B cell (primary cell): ENCODE data around the gene NRL. TPM values are rescaled to one million over a fixed set of nuclear protein-coding genes. Genes with fewer than 3 reads are reported as not detected.
"Not testable (repeated sequence)": the region's sequence is repeated elsewhere in the genome, so short reads cannot be mapped to it uniquely, and the experiment has no call there.

Experiments
- ATAC-seq: fragments of 200-7000 bp; cut with Tn5 transposase; one replicate; pipeline ENCODE4 v1.10.0; 2021; ENCODE audit warnings: low read depth, mild to moderate bottlenecking, moderate number of reproducible peaks, moderate library complexity
- CTCF ChIA-PET: fragments of 350-600 bp; sonication (Branson Sonifier 250); formaldehyde crosslinking; loops from one replicate; lab custom pipeline; 2021; ENCODE audit warnings: antibody characterized with exemption, inconsistent platforms; lab: Charles Lee
- POLR2A ChIA-PET: fragments of 350-600 bp; sonication (Branson Sonifier 250); formaldehyde crosslinking; loops from one replicate; lab custom pipeline; 2021; ENCODE audit warnings: antibody characterized with exemption; lab: Charles Lee
- DNase-seq: peaks from one replicate; pipeline ENCODE4 v3.0.0; 2013
- H2AFZ ChIP-seq: 2 replicates; pipeline ENCODE4 v1.6.1; 2012; ENCODE audit warnings: mild to moderate bottlenecking, low read depth, low read length; ENCODE audit not compliant: insufficient read depth, poor library complexity, severe bottlenecking
- H3K27ac ChIP-seq, 2 donors: 1 replicate in 1 of 2; 2 replicates in 1 of 2; pipeline ENCODE4 v1.5.1; 2012 to 2013; ENCODE audit warnings: low read length in 2 of 2, mild to moderate bottlenecking in 2 of 2, moderate library complexity in 1 of 2
- H3K27me3 ChIP-seq, 4 experiments: fragments of 200-600 bp in 1 of 4; sonication (generic) in 1 of 4; replicated peaks in 1 of 4; 1 replicate in 2 of 4; 2 replicates in 2 of 4; pipeline versions ENCODE4 v1.6.1 to v1.7.0; 2013 to 2016; ENCODE audit warnings: low read length in 3 of 4, mild to moderate bottlenecking in 2 of 4, mixed read lengths in 1 of 4, moderate library complexity in 1 of 4; ENCODE audit not compliant: insufficient read depth in 4 of 4, control insufficient read depth in 3 of 4; ENCODE audit errors: control extremely low read depth in 1 of 4
- H3K36me3 ChIP-seq, 2 experiments: replicated peaks in 1 of 2; 1 replicate in 1 of 2; 2 replicates in 1 of 2; pipeline versions ENCODE4 v1.6.1 to v1.7.1; 2013; ENCODE audit warnings: low read length in 1 of 2; ENCODE audit not compliant: insufficient read depth in 2 of 2, control insufficient read depth in 1 of 2; ENCODE audit errors: control extremely low read depth in 1 of 2, extremely low read depth in 1 of 2
- H3K4me1 ChIP-seq, 2 donors: fragments of 200-600 bp in 1 of 2; sonication (generic) in 1 of 2; 1 replicate in 1 of 2; 2 replicates in 1 of 2; pipeline versions ENCODE4 v1.5.1 to v1.6.1; 2013 to 2017; ENCODE audit warnings: low read length in 2 of 2; ENCODE audit not compliant: control insufficient read depth in 2 of 2, insufficient read depth in 2 of 2
- H3K4me2 ChIP-seq: replicated peaks from 2 replicates; pipeline ENCODE3; 2012; ENCODE audit warnings: mild to moderate bottlenecking, low read depth, low read length; ENCODE audit not compliant: poor library complexity, severe bottlenecking
- H3K4me3 ChIP-seq, 5 experiments: fragments of 200-600 bp in 1 of 5; sonication (generic) in 1 of 5; 1 replicate in 3 of 5; 2 replicates in 2 of 5; pipeline versions ENCODE4 v1.5.1 to v1.7.0; 2011 to 2016; ENCODE audit warnings: low read length in 4 of 5, mild to moderate bottlenecking in 4 of 5, low read depth in 2 of 5, control low read depth in 1 of 5, moderate library complexity in 1 of 5; ENCODE audit not compliant: insufficient read depth in 1 of 5; ENCODE audit errors: control extremely low read depth in 1 of 5, extremely low read depth in 1 of 5
- H3K79me2 ChIP-seq: fragments of 200-600 bp; sonication (generic); one replicate; pipeline ENCODE4 v1.6.0; 2016; ENCODE audit warnings: low read length; ENCODE audit not compliant: control insufficient read depth, insufficient read depth
- H3K9ac ChIP-seq: fragments of 200-600 bp; sonication (generic); 2 replicates; pipeline ENCODE4 v1.6.1; 2017; ENCODE audit warnings: mild to moderate bottlenecking, low read length, moderate library complexity
- H3K9me3 ChIP-seq, 3 donors: one replicate each; pipeline versions ENCODE4 v1.6.1 to v1.7.1; 2013; ENCODE audit warnings: low read length in 2 of 3; ENCODE audit not compliant: control insufficient read depth in 2 of 3, insufficient read depth in 1 of 3; ENCODE audit errors: control extremely low read depth in 1 of 3
- H4K20me1 ChIP-seq: 2 replicates; pipeline ENCODE4 v1.6.0; 2012; ENCODE audit warnings: mild to moderate bottlenecking, low read length; ENCODE audit not compliant: insufficient read depth, control insufficient read depth, poor library complexity, severe bottlenecking
- H3K27ac Mint-ChIP-seq: one replicate; pipeline ENCODE4 v1.8.0; 2021; ENCODE audit warnings: mixed read lengths
- H3K27me3 Mint-ChIP-seq: one replicate; pipeline ENCODE4 v1.8.0; 2021; ENCODE audit warnings: mixed read lengths
- H3K4me1 Mint-ChIP-seq: one replicate; pipeline ENCODE4 v1.8.0; 2021; ENCODE audit warnings: mixed read lengths
- H3K4me3 Mint-ChIP-seq: one replicate; pipeline ENCODE4 v1.8.0; 2021; ENCODE audit warnings: mixed read lengths
- H3K9me3 Mint-ChIP-seq: one replicate; pipeline ENCODE4 v1.8.0; 2022; ENCODE audit warnings: mixed read lengths; ENCODE audit not compliant: insufficient read depth
- EZH2 ChIP-seq: IDR thresholded peaks from 2 replicates; pipeline ENCODE4 v1.6.1; 2012; ENCODE audit warnings: borderline replicate concordance, low read depth, mild to moderate bottlenecking, moderate library complexity, low read length; ENCODE audit not compliant: insufficient read depth, poor library complexity, severe bottlenecking
- WGBS: methylation state at CpG from one replicate; pipeline ENCODE4 v1.1.5; 2013; ENCODE audit warnings: missing lambda C conversion rate; ENCODE audit not compliant: insufficient coverage; 5-methylcytosine and 5-hydroxymethylcytosine counted together
- intact Hi-C: fragments of 100-400 bp; cut with micrococcal nuclease; formaldehyde crosslinking; loops from one replicate; pipeline ENCODE4 v1.10.0; 2022
- polyA plus RNA-seq: library from polyadenylated mRNA; depleted of rRNA; stranded (reverse); fragments of >200 nt; gene quantifications from 2 replicates; pipeline ENCODE4 v1.2.3, GENCODE V29; 2012
- total RNA-seq, 2 donors: library from RNA; stranded (reverse); fragments of 120-200 nt in 1 of 2; gene quantifications; 1 replicate in 1 of 2; 2 replicates in 1 of 2; pipeline versions ENCODE4 v1.2.3 to v1.2.4, GENCODE V29; 2013 to 2022
- TF ChIP-seq, protein P1 (sequence below): fragments of 200-600 bp; IDR thresholded peaks from one replicate; pipeline ENCODE4 v1.8.0; 2022; ENCODE audit warnings: antibody characterized with exemption, mild to moderate bottlenecking

Gene NRL
- total and polyA plus RNA-seq, 2 donors (not counting 1 experiment from before 2014, with no cell fraction given), result 7.0 to 8.8 TPM

DNA sequence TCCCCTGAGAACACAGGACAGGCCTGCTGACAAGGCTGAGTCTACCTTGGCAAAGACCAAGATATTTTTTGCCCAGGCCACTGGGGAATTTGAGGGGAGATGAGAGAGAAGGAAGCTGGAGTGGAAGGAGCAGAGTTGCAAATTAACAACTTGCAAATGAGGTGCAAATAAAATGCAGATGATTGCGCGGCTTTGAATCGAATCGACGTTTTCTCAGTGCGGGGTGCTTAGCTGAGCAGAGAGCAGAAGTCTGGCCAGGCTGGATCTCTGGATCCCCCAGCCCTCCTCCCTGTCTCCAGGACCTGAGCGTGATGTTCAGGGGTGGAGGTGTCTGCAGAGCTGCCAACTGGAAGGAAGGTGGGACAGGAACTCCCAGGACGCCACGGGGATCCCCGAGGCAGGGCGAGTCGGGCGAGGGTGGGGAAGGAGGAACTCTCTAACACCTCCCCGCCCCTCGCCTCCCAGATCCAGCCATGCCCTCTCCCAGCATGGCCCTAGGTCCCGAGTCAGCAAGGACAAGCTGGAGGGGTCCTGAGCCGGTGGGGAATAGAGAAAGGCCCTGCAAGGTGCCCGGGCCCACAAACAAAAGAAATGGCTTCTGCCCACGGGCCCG lies 63.5 kb downstream of the NRL start:
- peak overlapping the region; percentile 78 for H3K9ac ChIP-seq
- peak; percentile 9 for ATAC-seq
- peaks cover 19 to 29% of the 10 kb centered on the region in 2 donors for H3K4me1 ChIP-seq
- TF ChIP-seq, protein P1, sequence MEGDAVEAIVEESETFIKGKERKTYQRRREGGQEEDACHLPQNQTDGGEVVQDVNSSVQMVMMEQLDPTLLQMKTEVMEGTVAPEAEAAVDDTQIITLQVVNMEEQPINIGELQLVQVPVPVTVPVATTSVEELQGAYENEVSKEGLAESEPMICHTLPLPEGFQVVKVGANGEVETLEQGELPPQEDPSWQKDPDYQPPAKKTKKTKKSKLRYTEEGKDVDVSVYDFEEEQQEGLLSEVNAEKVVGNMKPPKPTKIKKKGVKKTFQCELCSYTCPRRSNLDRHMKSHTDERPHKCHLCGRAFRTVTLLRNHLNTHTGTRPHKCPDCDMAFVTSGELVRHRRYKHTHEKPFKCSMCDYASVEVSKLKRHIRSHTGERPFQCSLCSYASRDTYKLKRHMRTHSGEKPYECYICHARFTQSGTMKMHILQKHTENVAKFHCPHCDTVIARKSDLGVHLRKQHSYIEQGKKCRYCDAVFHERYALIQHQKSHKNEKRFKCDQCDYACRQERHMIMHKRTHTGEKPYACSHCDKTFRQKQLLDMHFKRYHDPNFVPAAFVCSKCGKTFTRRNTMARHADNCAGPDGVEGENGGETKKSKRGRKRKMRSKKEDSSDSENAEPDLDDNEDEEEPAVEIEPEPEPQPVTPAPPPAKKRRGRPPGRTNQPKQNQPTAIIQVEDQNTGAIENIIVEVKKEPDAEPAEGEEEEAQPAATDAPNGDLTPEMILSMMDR, result no peak
- TF ChIP-seq EZH2, result no peak
- H3K27me3 ChIP-seq, result peaks cover 0 to 31% (median 8%) of the 10 kb centered on the region in 4 experiments
- Mint-ChIP-seq H3K27ac (peak overlapping the region; percentile 65), H3K9me3 (no peaks in the 10 kb centered on the region), H3K4me3 (peak overlapping the region; percentile 83), H3K4me1 (peaks cover 41% of the 10 kb centered on the region), H3K27me3 (peaks cover 7% of the 10 kb centered on the region)
- H2AFZ ChIP-seq, result peak overlapping the region; percentile 98
- no peaks in the 10 kb centered on the region for H3K79me2 ChIP-seq
- H3K4me2 ChIP-seq, result peak overlapping the region; percentile 98
- peak overlapping the region; percentile 8 to 81 (median 63) for H3K4me3 ChIP-seq
- no peaks in the 10 kb centered on the region for H4K20me1 ChIP-seq
- 32% methylated on average over 11 of the region's 20 CpGs for WGBS
- intact Hi-C loops, result loop anchor here (5.0 kb wide), 1 partner anchor 464 kb away; no protein-coding TSS in a partner anchor
- H3K9me3 ChIP-seq, result peaks cover 0 to 3% (median 0%) of the 10 kb centered on the region in 3 donors
- H3K27ac ChIP-seq, result peak overlapping the region; percentile 34 to 57
- no peak for DNase-seq
- POLR2A ChIA-PET, result interaction anchor here (0.8 to 1.6 kb wide), 3 partner anchors 28 to 32 kb away, joined by 3 to 9 read pairs (median 3); no protein-coding TSS in a partner anchor
- no peaks in the 10 kb centered on the region for H3K36me3 ChIP-seq
- CTCF ChIA-PET, result interaction anchor here (1.2 to 14.5 kb wide), 4 partner anchors 39 to 63 kb away, joined by 5 to 220 read pairs (median 8); partner anchors contain the start of genes DCAF11 and NRL

GRCh38 chr14:24050753-24051152 lies 64.0 kb downstream of the NRL start:
- peaks cover 41% of the 10 kb centered on the region for H3K4me1 Mint-ChIP-seq
- H3K9ac ChIP-seq, H4K20me1 ChIP-seq, ATAC-seq, H3K9me3 ChIP-seq, H3K4me2 ChIP-seq, H3K36me3 ChIP-seq, POLR2A ChIA-PET, H2AFZ ChIP-seq, H3K9me3 Mint-ChIP-seq, H3K4me3 ChIP-seq, H3K79me2 ChIP-seq, H3K27me3 Mint-ChIP-seq, DNase-seq, H3K27ac Mint-ChIP-seq, H3K27ac ChIP-seq: not testable (repeated sequence)
- Histone ChIP-seq H3K27me3 (peaks cover 0 to 28% (median 8%) of the 10 kb centered on the region in 4 experiments), H3K4me1 (peaks cover 19 to 29% of the 10 kb centered on the region in 2 donors)
- CTCF ChIA-PET, result interaction anchor here (2.2 to 14.5 kb wide), 3 partner anchors 40 to 57 kb away, joined by 6 to 220 read pairs (median 11); no protein-coding TSS in a partner anchor
- WGBS, result 100% methylated on average over 3 of the region's 8 CpGs
- intact Hi-C loops, result loop anchor here (5.0 kb wide), 1 partner anchor 463 kb away; no protein-coding TSS in a partner anchor
- H3K4me3 Mint-ChIP-seq, result peak overlapping the region; percentile 83

DNA sequence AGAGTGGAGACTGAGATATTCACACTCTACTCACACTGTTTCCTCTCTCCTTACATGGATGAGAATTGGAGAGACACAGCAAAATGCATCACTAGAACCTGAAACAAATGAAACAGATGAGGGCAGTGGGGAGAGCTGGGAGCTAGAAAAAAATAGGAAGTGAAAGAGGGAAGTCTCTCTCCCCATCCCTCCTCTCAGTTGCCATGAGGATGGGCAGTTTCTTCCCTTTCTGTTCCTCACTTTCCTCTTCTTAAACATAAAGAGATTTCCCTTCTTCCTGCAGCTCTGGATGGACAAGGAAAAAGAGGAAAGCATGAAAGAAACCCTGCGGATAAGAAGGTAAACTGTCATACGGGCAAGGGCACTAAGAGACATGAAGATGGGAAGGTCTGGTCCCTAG lies 65.7 kb downstream of the NRL start:
- H3K27me3 Mint-ChIP-seq, POLR2A ChIA-PET, H2AFZ ChIP-seq, H3K9me3 Mint-ChIP-seq, H3K9ac ChIP-seq, H3K36me3 ChIP-seq, H3K79me2 ChIP-seq, H3K4me3 ChIP-seq, H3K9me3 ChIP-seq, intact Hi-C loops, H3K27ac ChIP-seq, H4K20me1 ChIP-seq: not testable (repeated sequence)
- peaks cover 19 to 29% of the 10 kb centered on the region in 2 donors for H3K4me1 ChIP-seq
- CTCF ChIA-PET, result interaction anchor here (1.4 to 14.5 kb wide), 4 partner anchors 11 to 59 kb away, joined by 3 to 220 read pairs (median 5); partner anchors contain the start of gene PCK2
- WGBS, result no CpG with 5 or more reads among the region's 2 CpGs
- peak overlapping the region; percentile 35 for H3K4me3 Mint-ChIP-seq
- peaks cover 41% of the 10 kb centered on the region for H3K4me1 Mint-ChIP-seq
- ATAC-seq, result peak; percentile 40
- H3K27ac Mint-ChIP-seq, result peak overlapping the region; percentile 77
- H3K27me3 ChIP-seq, result peaks cover 0 to 11% (median 5%) of the 10 kb centered on the region in 4 experiments
- peak overlapping the region; percentile 3 for H3K4me2 ChIP-seq
- peak; percentile 49 for DNase-seq
